ENCODE results near the gene POLD2.
"Not testable (repeated sequence)": the region's sequence is repeated elsewhere in the genome, so short reads cannot be mapped to it uniquely, and the experiment has no call there.

The POLD2 gene

DNA sequence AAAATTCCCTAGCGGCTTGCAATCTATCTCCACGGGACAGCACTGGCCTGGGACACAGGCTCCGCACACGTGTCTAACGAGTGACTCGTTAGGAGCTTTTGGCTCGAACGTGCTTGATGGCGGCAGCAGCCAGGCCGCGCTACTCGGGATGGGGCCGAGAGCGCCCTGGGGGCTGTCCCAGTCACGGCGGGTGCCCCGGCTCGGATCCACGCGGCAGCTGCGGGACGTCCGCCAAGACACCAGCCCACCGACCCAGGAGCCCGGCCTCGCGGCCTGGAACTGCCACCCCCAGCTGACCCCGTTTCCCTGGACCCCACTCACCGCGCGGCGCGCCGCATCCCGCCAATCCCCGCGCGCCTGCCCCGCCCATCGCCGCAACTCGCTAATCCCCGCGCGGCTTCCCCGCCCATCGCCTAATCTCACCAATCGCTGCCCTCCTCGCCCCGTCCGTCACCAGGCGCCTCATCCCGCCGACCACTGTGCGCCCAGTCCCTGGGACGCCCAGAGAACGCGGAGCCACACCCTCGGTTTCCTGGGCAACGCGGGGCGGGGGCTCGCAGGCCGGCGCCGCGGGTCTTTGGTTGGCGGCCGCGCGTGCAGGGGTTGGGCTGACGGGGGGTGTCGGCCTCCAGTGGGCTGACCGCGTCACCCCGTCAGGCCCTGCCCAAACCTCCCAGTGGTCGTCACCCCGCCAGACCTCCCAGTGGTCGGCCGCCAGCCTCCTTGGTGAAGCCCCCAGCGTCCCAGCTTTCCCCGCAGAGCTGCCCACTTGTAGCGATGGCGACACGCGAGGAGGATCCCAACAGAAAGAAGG, at the start of gene POLD2:
Gene POLD2 (minus strand): TSS at position 359 of the 814 bp plus-strand sequence. CDS start 1,495 bp downstream, outside the sequence.
- TF ChIP-seq JUND (IDR thresholded peaks at IDR 0.05; ENCODE audit: low read depth): no peak
- DNase-seq (ENCODE audit: low read depth in 1 of 2, low spot score in 1 of 2): peak; percentile 98 to 100
- in situ Hi-C loops (cut with HindIII; ENCODE audit: low pct_unique_long_range_greater_than_20kb, low sequenced_read_pairs): no loop called here

- DNase-seq (ENCODE audit: low read depth in 1 of 2, low spot score in 1 of 2): no peak
- no peak for TF ChIP-seq JUND (IDR thresholded peaks at IDR 0.05; ENCODE audit: low read depth)
- in situ Hi-C loops (cut with HindIII; ENCODE audit: low pct_unique_long_range_greater_than_20kb, low sequenced_read_pairs): no loop called here
Measured at GRCh38 chr7:44172803-44173424, 49.6 kb upstream of the POLD2 start.

- no peak for DNase-seq (ENCODE audit: low read depth in 1 of 2, low spot score in 1 of 2)
- TF ChIP-seq JUND (IDR thresholded peaks at IDR 0.05; ENCODE audit: low read depth): no peak
- in situ Hi-C loops (cut with HindIII; ENCODE audit: low pct_unique_long_range_greater_than_20kb, low sequenced_read_pairs): no loop called here
Measured at GRCh38 chr7:44172352-44172751, 49.0 kb upstream of the POLD2 start.

DNA sequence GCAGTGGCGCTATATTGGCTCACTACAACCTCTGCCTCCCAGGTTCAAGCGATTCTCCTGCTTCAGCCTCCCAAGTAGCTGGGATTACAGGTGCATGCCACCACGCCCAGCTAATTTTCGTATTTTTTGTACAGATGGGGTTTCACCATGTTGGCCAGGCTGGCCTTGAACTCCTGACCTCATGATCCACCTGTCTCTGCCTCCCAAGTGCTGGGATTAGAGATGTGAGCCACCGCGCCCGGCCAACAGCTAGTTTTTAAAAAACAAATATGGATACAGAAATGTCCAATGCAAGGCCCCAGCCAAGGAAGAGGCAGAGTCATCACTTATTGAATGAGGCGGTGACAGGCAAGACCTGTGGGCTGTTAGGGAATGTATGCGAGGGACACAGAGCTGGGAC, 48.6 kb upstream of the POLD2 start:
- DNase-seq (ENCODE audit: low read depth in 1 of 2, low spot score in 1 of 2); in situ Hi-C loops (cut with HindIII; ENCODE audit: low pct_unique_long_range_greater_than_20kb, low sequenced_read_pairs): not testable (repeated sequence)

GRCh38 chr7:44167920-44168319, 44.6 kb upstream of the POLD2 start:
- in situ Hi-C loops (cut with HindIII; ENCODE audit: low pct_unique_long_range_greater_than_20kb, low sequenced_read_pairs): no loop called here
- TF ChIP-seq JUND (IDR thresholded peaks at IDR 0.05; ENCODE audit: low read depth): no peak
- no peak for DNase-seq (ENCODE audit: low read depth in 1 of 2, low spot score in 1 of 2)

- DNase-seq (ENCODE audit: low read depth in 1 of 2, low spot score in 1 of 2): peak in 1 of 2 experiments; percentile 87
- no peak for TF ChIP-seq JUND (IDR thresholded peaks at IDR 0.05; ENCODE audit: low read depth)
- in situ Hi-C loops (cut with HindIII; ENCODE audit: low pct_unique_long_range_greater_than_20kb, low sequenced_read_pairs): no loop called here
Measured at GRCh38 chr7:44163591-44163990, 40.2 kb upstream of the POLD2 start.

DNA sequence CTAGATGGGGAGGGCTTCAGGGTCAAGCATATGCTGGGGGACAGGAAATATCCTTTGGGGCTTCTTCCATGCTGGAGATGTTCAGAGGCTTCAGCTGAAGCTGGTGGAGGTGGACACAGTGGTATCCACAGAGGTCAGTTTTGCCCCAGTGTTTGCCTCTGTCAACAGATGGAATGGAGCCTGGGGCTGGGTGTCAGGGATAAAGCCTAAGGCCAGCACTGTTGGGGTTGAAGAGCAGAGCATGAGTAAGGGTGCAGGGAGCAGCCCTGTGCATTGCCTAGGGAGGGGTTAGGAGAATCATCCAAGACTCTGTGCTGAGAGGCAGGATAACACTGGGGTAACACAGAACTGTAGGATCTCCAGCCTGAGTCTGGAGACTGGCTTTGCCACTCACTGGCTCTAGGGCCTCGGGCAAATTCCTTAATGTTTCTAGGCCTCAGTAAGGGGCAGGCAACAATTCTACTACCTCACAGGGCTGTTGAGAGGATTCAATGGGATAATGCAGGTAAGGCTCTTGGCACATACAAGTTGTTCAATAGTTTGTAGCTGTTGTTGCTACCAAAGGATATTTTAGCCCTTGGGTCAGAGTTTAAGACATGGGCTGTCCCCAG, 39.5 kb upstream of the POLD2 start:
- TF ChIP-seq JUND (IDR thresholded peaks at IDR 0.05; ENCODE audit: low read depth): no peak
- in situ Hi-C loops (cut with HindIII; ENCODE audit: low pct_unique_long_range_greater_than_20kb, low sequenced_read_pairs): no loop called here
- peak; percentile 51 to 76 for DNase-seq (ENCODE audit: low read depth in 1 of 2, low spot score in 1 of 2)

GRCh38 chr7:44162179-44162578, 38.8 kb upstream of the POLD2 start:
- no peak for DNase-seq (ENCODE audit: low read depth in 1 of 2, low spot score in 1 of 2)
- TF ChIP-seq JUND (IDR thresholded peaks at IDR 0.05; ENCODE audit: low read depth): no peak
- in situ Hi-C loops (cut with HindIII; ENCODE audit: low pct_unique_long_range_greater_than_20kb, low sequenced_read_pairs): no loop called here

DNA sequence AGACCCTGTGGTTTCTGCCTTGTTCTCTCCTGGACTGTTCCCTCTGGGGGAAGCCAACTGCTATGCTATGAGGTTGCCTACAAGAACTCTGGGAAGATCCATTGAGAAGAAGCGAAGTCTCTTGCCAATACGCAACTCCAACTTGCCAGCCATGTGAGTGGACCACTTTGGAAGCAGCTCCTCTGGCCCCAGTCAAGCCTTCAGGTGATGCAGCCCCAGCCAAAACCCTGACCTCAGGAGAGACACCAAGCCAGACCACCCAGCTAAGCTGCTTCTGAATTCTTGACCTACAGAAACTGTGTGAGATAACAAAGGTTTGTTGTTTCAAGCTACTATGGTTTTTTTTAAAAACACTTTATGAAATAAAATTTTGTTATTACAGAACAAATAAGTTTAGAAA, 38.0 kb upstream of the POLD2 start:
- no peak for TF ChIP-seq JUND (IDR thresholded peaks at IDR 0.05; ENCODE audit: low read depth)
- in situ Hi-C loops (cut with HindIII; ENCODE audit: low pct_unique_long_range_greater_than_20kb, low sequenced_read_pairs): no loop called here
- no peak for DNase-seq (ENCODE audit: low read depth in 1 of 2, low spot score in 1 of 2)

DNA sequence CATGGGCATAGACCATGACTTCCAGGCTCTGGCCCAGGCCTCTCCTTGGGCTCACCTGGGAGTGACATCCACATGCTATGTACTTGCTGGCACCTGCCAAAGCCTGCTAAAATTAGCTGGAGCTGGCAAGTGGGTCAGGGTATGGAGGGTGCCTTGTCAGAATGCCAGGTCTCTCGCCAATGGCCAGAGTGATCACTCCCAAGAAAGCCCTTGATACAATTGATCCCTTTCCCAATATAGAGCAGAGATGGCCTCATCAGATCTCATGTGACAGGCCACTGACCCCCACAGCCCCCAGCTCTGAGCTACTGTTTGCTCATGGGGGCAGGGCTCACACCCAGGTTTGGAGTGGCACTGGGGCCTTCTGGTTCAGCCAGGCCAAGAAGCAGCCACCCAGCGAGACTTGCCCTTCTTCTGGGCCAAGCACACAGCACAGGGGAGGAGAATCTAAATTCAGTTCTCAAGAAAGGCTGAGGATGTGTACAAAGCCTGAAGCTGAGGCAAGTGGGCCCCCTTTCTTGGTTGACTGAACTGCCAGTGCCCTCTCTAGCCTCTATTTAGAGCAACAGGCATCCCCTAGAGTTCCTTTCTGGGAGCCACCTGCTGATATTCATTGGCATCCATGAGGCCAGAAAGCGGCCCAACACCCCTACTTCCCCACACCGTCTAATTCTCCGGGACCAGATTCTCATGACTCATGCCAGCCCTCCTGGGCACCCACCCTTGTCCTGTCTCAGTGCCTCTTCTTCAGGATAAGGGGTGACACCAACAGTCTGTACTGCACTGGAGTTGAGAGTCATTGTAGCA, 36.7 kb upstream of the POLD2 start:
- no peak for TF ChIP-seq JUND (IDR thresholded peaks at IDR 0.05; ENCODE audit: low read depth)
- no peak for DNase-seq (ENCODE audit: low read depth in 1 of 2, low spot score in 1 of 2)
- in situ Hi-C loops (cut with HindIII; ENCODE audit: low pct_unique_long_range_greater_than_20kb, low sequenced_read_pairs): no loop called here

- in situ Hi-C loops (cut with HindIII; ENCODE audit: low pct_unique_long_range_greater_than_20kb, low sequenced_read_pairs): no loop called here
- no peak for DNase-seq (ENCODE audit: low read depth in 1 of 2, low spot score in 1 of 2)
- no peak for TF ChIP-seq JUND (IDR thresholded peaks at IDR 0.05; ENCODE audit: low read depth)
Measured at GRCh38 chr7:44158873-44159631, 35.7 kb upstream of the POLD2 start.

Data from T47D (cell line).